Neuronal stem cell (in vitro differentiated cells): ENCODE data around the gene TNFRSF25.

Experiments
- DNase-seq: peaks from one replicate; pipeline ENCODE4 v3.0.0-alpha.2; 2013; ENCODE audit warnings: low spot score
- H2AFZ ChIP-seq: one replicate; pipeline ENCODE4 v1.6.1; 2013; ENCODE audit warnings: mild to moderate bottlenecking, low read length, inconsistent platforms
- H2AK5ac ChIP-seq: 2 replicates; pipeline ENCODE4 v1.6.1; 2013; ENCODE audit warnings: low read depth, mild to moderate bottlenecking, inconsistent platforms, low read length, moderate library complexity, mixed read lengths
- H2BK120ac ChIP-seq: 2 replicates; pipeline ENCODE4 v1.6.1; 2013; ENCODE audit warnings: low read depth, mild to moderate bottlenecking, inconsistent platforms, low read length, moderate library complexity, mixed read lengths
- H2BK12ac ChIP-seq: one replicate; pipeline ENCODE4 v1.6.1; 2013; ENCODE audit warnings: low read length, inconsistent platforms
- H2BK15ac ChIP-seq: 2 replicates; pipeline ENCODE4 v1.6.1; 2013; ENCODE audit warnings: mild to moderate bottlenecking, low read length, inconsistent platforms, mixed read lengths
- H2BK5ac ChIP-seq: one replicate; pipeline ENCODE4 v1.6.1; 2013; ENCODE audit warnings: inconsistent platforms, mild to moderate bottlenecking, low read length, moderate library complexity
- H3K14ac ChIP-seq: one replicate; pipeline ENCODE4 v1.6.1; 2013; ENCODE audit warnings: low read length, inconsistent platforms
- H3K18ac ChIP-seq: 2 replicates; pipeline ENCODE4 v1.6.1; 2013; ENCODE audit warnings: low read length, inconsistent platforms
- H3K23ac ChIP-seq: 2 replicates; pipeline ENCODE4 v1.6.1; 2013; ENCODE audit warnings: low read depth, mild to moderate bottlenecking, mixed read lengths, low read length, inconsistent platforms; ENCODE audit not compliant: poor library complexity
- H3K27ac ChIP-seq: replicated peaks from 3 replicates; pipeline ENCODE4 v1.5.1; 2013; ENCODE audit warnings: low read length, inconsistent platforms
- H3K27me3 ChIP-seq, 3 experiments: 2 replicates each; pipeline ENCODE4 v1.6.1; 2013; ENCODE audit warnings: low read length in 3 of 3, mild to moderate bottlenecking in 2 of 3, inconsistent platforms in 1 of 3, low read depth in 1 of 3, mixed read lengths in 1 of 3, moderate library complexity in 1 of 3; ENCODE audit not compliant: control insufficient read depth in 3 of 3, insufficient read depth in 3 of 3
- H3K36me3 ChIP-seq, 2 donors: replicated peaks in 1 of 2; 2 replicates each; pipeline ENCODE4 v1.6.1; 2013; ENCODE audit warnings: low read length in 2 of 2; ENCODE audit not compliant: control insufficient read depth in 2 of 2, insufficient read depth in 2 of 2
- H3K4ac ChIP-seq: 2 replicates; pipeline ENCODE4 v1.6.1; 2013; ENCODE audit warnings: inconsistent platforms, mild to moderate bottlenecking, low read length, moderate library complexity
- H3K4me1 ChIP-seq, 2 donors: 1 replicate in 1 of 2; 2 replicates in 1 of 2; pipeline ENCODE4 v1.6.1; 2013; ENCODE audit warnings: low read length in 2 of 2, low read depth in 1 of 2; ENCODE audit not compliant: control insufficient read depth in 2 of 2, insufficient read depth in 1 of 2
- H3K4me2 ChIP-seq: one replicate; pipeline ENCODE4 v1.6.1; 2013; ENCODE audit warnings: mild to moderate bottlenecking, low read length, inconsistent platforms; ENCODE audit not compliant: insufficient read depth, poor library complexity, severe bottlenecking
- H3K4me3 ChIP-seq, 2 donors: 2 replicates each; pipeline ENCODE4 v1.5.1; 2013; ENCODE audit warnings: low read length in 2 of 2, mild to moderate bottlenecking in 2 of 2, inconsistent platforms in 1 of 2, moderate library complexity in 1 of 2
- H3K79me1 ChIP-seq: one replicate; pipeline ENCODE4 v1.6.1; 2013; ENCODE audit warnings: low read depth, mild to moderate bottlenecking, inconsistent platforms, low read length, moderate library complexity
- H3K9ac ChIP-seq: one replicate; pipeline ENCODE4 v1.6.1; 2013; ENCODE audit warnings: mild to moderate bottlenecking, low read depth, low read length, inconsistent platforms; ENCODE audit not compliant: poor library complexity
- H3K9me3 ChIP-seq, 2 donors: replicated peaks in 1 of 2; 2 replicates each; pipeline versions ENCODE3 to v1.6.1; 2013; ENCODE audit warnings: low read length in 2 of 2, mild to moderate bottlenecking in 2 of 2, inconsistent platforms in 1 of 2, low read depth in 1 of 2, mixed read lengths in 1 of 2, moderate library complexity in 1 of 2; ENCODE audit not compliant: control insufficient read depth in 2 of 2, insufficient read depth in 1 of 2
- H4K8ac ChIP-seq: one replicate; pipeline ENCODE4 v1.6.1; 2013; ENCODE audit warnings: low read depth, mild to moderate bottlenecking, inconsistent platforms, low read length, moderate library complexity
- H4K91ac ChIP-seq: one replicate; pipeline ENCODE4 v1.6.1; 2013; ENCODE audit warnings: low read length, low read depth, mild to moderate bottlenecking, inconsistent platforms; ENCODE audit not compliant: poor library complexity
- WGBS, 2 donors: extraction: QIAGEN DNeasy Blood & Tissue Kit; methylation state at CpG; one replicate each; pipeline ENCODE4 v1.1.7; 2013; ENCODE audit warnings: missing lambda C conversion rate in 2 of 2, mixed read lengths in 1 of 2; ENCODE audit not compliant: insufficient read length in 2 of 2, insufficient replicate concordance in 1 of 2; ENCODE audit errors: extremely low coverage in 2 of 2; 5-methylcytosine and 5-hydroxymethylcytosine counted together

TNFRSF25 gene

GRCh38 chr1:6509919-6510291 is 43.9 kb upstream of the TNFRSF25 start:
- DNase-seq: no peak

GRCh38 chr1:6509220-6509918 is 43.4 kb upstream of the TNFRSF25 start:
- Histone ChIP-seq H3K4me2 (no peak overlapping the region), H3K18ac (peak overlapping the region; percentile 71), H3K4ac (no peak overlapping the region), H3K23ac (peak overlapping the region; percentile 37), H2BK120ac (no peak overlapping the region), H2BK15ac (peak overlapping the region; percentile 58), H3K9me3 (no peaks in the 10 kb centered on the region), H2AFZ (peak overlapping the region; percentile 53), H3K27ac (no peak overlapping the region), H3K14ac (peak overlapping the region; percentile 71), H2BK5ac (peak overlapping the region; percentile 24), H3K36me3 (no peaks in the 10 kb centered on the region), H3K27me3 (peaks cover 0 to 10% (median 0%) of the 10 kb centered on the region in 3 experiments), H4K91ac (no peak overlapping the region), H4K8ac (no peak overlapping the region), H3K9ac (no peak overlapping the region), H2AK5ac (peak overlapping the region; percentile 56), H2BK12ac (no peak overlapping the region), H3K4me1 (peaks cover 0 to 35% of the 10 kb centered on the region in 2 donors), H3K4me3 (no peak overlapping the region), H3K79me1 (peaks cover 2% of the 10 kb centered on the region)
- DNase-seq: no peak
- WGBS, 2 donors: no CpG with 5 or more reads among the region's 20 CpGs

More at GRCh38 chr1:6509919-6510291, 43.9 kb upstream of the TNFRSF25 start:
- Histone ChIP-seq H3K79me1 (peaks cover 2% of the 10 kb centered on the region), H2BK12ac (no peak overlapping the region), H3K36me3 (no peaks in the 10 kb centered on the region), H3K27me3 (peaks cover 0 to 10% (median 0%) of the 10 kb centered on the region in 3 experiments), H3K4me1 (peaks cover 0 to 35% of the 10 kb centered on the region in 2 donors), H2AFZ (peak overlapping the region; percentile 53), H3K4me3 (no peak overlapping the region), H3K14ac (peak overlapping the region; percentile 71), H2AK5ac (peak overlapping the region; percentile 56), H3K4me2 (no peak overlapping the region), H3K23ac (peak overlapping the region; percentile 55), H4K8ac (no peak overlapping the region), H3K9ac (no peak overlapping the region), H3K18ac (peak overlapping the region; percentile 83), H3K27ac (no peak overlapping the region), H2BK15ac (peak overlapping the region; percentile 58), H3K4ac (no peak overlapping the region), H4K91ac (no peak overlapping the region), H2BK5ac (peak overlapping the region; percentile 24), H3K9me3 (no peaks in the 10 kb centered on the region), H2BK120ac (no peak overlapping the region)
- WGBS, 2 donors: no CpG with 5 or more reads among the region's 10 CpGs

- Histone ChIP-seq H3K9me3 (no peaks in the 10 kb centered on the region), H2AK5ac (no peak overlapping the region), H4K91ac (peak overlapping the region; percentile 64), H2BK12ac (no peak overlapping the region), H3K4me1 (peaks cover 0 to 35% of the 10 kb centered on the region in 2 donors), H3K79me1 (peaks cover 2% of the 10 kb centered on the region), H3K27me3 (peaks cover 0 to 10% (median 0%) of the 10 kb centered on the region in 3 experiments), H3K27ac (no peak overlapping the region), H3K9ac (peak overlapping the region; percentile 9), H2BK5ac (no peak overlapping the region), H3K36me3 (no peaks in the 10 kb centered on the region), H2BK120ac (no peak overlapping the region), H2AFZ (no peak overlapping the region), H3K4ac (no peak overlapping the region), H3K4me3 (no peak overlapping the region), H3K14ac (peak overlapping the region; percentile 39), H3K23ac (peak overlapping the region; percentile 6), H3K18ac (peak overlapping the region; percentile 80), H3K4me2 (no peak overlapping the region), H4K8ac (no peak overlapping the region), H2BK15ac (peak overlapping the region; percentile 54)
- no CpG with 5 or more reads among the region's 11 CpGs for WGBS, 2 donors
- no peak for DNase-seq
Observed at GRCh38 chr1:6508816-6509189, 42.8 kb upstream of the TNFRSF25 start.

- Histone ChIP-seq H3K27me3 (peaks cover 0 to 10% (median 0%) of the 10 kb centered on the region in 3 experiments), H3K18ac (peak overlapping the region; percentile 57), H3K4ac (no peak overlapping the region), H2BK12ac (no peak overlapping the region), H2BK5ac (no peak overlapping the region), H2BK15ac (peak overlapping the region; percentile 54), H3K23ac (peak overlapping the region; percentile 6), H2AFZ (no peak overlapping the region), H3K27ac (no peak overlapping the region), H3K36me3 (no peaks in the 10 kb centered on the region), H3K4me2 (no peak overlapping the region), H2BK120ac (no peak overlapping the region), H3K79me1 (peaks cover 2% of the 10 kb centered on the region), H3K9me3 (no peaks in the 10 kb centered on the region), H4K91ac (peak overlapping the region; percentile 64), H2AK5ac (peak overlapping the region; percentile 37), H4K8ac (no peak overlapping the region), H3K4me3 (no peak overlapping the region), H3K9ac (no peak overlapping the region), H3K14ac (peak overlapping the region; percentile 56), H3K4me1 (peaks cover 0 to 34% of the 10 kb centered on the region in 2 donors)
- WGBS, 2 donors: no CpG with 5 or more reads among the region's 18 CpGs
- no peak for DNase-seq
Observed at GRCh38 chr1:6508154-6508815, 42.3 kb upstream of the TNFRSF25 start.
